Ascending aorta (tissue), 2 donors: ENCODE data around the gene GNG11. TPM values are rescaled to one million over a fixed set of nuclear protein-coding genes. Genes with fewer than 3 reads are reported as not detected.

ENCODE experiments used
- DNase-seq, 2 donors: peaks; one replicate each; pipeline ENCODE4 v3.0.0-alpha.2; 2019; ENCODE audit warnings: low spot score in 2 of 2
- H3K27ac ChIP-seq, 2 donors: fragments of 200-600 bp; sonication (generic); one replicate each; pipeline ENCODE4 v1.5.1; 2016 to 2017; ENCODE audit warnings: mild to moderate bottlenecking in 1 of 2
- H3K27me3 ChIP-seq: fragments of 200-600 bp; sonication (generic); one replicate; pipeline ENCODE4 v1.5.1; 2017
- H3K36me3 ChIP-seq, 2 donors: fragments of 200-600 bp; sonication (generic); one replicate each; pipeline ENCODE4 v1.5.1; 2016
- H3K4me1 ChIP-seq, 2 donors: fragments of 200-600 bp; sonication (generic); one replicate each; pipeline ENCODE4 v1.5.1; 2016 to 2017; ENCODE audit warnings: mild to moderate bottlenecking in 1 of 2
- H3K4me3 ChIP-seq, 2 donors: fragments of 200-600 bp; sonication (generic); one replicate each; pipeline ENCODE4 v1.5.1; 2016 to 2017; ENCODE audit warnings: mild to moderate bottlenecking in 1 of 2
- H3K9me3 ChIP-seq, 2 donors: fragments of 200-600 bp; sonication (generic); one replicate each; pipeline ENCODE4 v1.5.1; 2016
- intact Hi-C: fragments of 100-400 bp; cut with DNase I; formaldehyde crosslinking; loops from one replicate; pipeline ENCODE4 v1.15.1; 2023
- total RNA-seq: library from RNA; depleted of rRNA; stranded (reverse); fragments of >200 nt; gene quantifications from one replicate; pipeline ENCODE4 v1.1.0, GENCODE V29; 2016
- TF ChIP-seq, protein P1 (sequence below), 3 experiments: fragments of 200-600 bp in 2 of 3; fragments of 450-650 bp in 1 of 3; sonication (generic) in 2 of 3; IDR thresholded peaks; one replicate each; pipeline ENCODE4 v1.5.1; 2016 to 2019; ENCODE audit warnings: antibody characterized with exemption in 3 of 3, mild to moderate bottlenecking in 1 of 3, moderate library complexity in 1 of 3

Gene GNG11
- total RNA-seq, 1 donor from 2014 or later, result 28.4 TPM

- no peaks in the 10 kb centered on the region for H3K9me3 ChIP-seq
- no peak overlapping the region for H3K4me3 ChIP-seq
- TF ChIP-seq, protein P1, sequence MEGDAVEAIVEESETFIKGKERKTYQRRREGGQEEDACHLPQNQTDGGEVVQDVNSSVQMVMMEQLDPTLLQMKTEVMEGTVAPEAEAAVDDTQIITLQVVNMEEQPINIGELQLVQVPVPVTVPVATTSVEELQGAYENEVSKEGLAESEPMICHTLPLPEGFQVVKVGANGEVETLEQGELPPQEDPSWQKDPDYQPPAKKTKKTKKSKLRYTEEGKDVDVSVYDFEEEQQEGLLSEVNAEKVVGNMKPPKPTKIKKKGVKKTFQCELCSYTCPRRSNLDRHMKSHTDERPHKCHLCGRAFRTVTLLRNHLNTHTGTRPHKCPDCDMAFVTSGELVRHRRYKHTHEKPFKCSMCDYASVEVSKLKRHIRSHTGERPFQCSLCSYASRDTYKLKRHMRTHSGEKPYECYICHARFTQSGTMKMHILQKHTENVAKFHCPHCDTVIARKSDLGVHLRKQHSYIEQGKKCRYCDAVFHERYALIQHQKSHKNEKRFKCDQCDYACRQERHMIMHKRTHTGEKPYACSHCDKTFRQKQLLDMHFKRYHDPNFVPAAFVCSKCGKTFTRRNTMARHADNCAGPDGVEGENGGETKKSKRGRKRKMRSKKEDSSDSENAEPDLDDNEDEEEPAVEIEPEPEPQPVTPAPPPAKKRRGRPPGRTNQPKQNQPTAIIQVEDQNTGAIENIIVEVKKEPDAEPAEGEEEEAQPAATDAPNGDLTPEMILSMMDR (IDR thresholded peaks at IDR 0.05), result no peak
- no peak for DNase-seq
- H3K36me3 ChIP-seq, result no peaks in the 10 kb centered on the region
- no peaks in the 10 kb centered on the region for H3K4me1 ChIP-seq
- no peak overlapping the region for H3K27ac ChIP-seq
- no peaks in the 10 kb centered on the region for H3K27me3 ChIP-seq
- intact Hi-C loops, result no loop called here
These were observed 16.3 kb downstream of the GNG11 start for GRCh38 chr7:93937818-93938217.

- H3K27me3 ChIP-seq, result no peaks in the 10 kb centered on the region
- no peak for DNase-seq
- no peaks in the 10 kb centered on the region for H3K9me3 ChIP-seq
- TF ChIP-seq, protein P1 (IDR thresholded peaks at IDR 0.05), result no peak
- H3K4me3 ChIP-seq, result no peak overlapping the region
- no peaks in the 10 kb centered on the region for H3K36me3 ChIP-seq
- no peak overlapping the region for H3K27ac ChIP-seq
- intact Hi-C loops, result no loop called here
- H3K4me1 ChIP-seq, result no peaks in the 10 kb centered on the region
These were observed 16.8 kb downstream of the GNG11 start for GRCh38 chr7:93938293-93938692.

DNA sequence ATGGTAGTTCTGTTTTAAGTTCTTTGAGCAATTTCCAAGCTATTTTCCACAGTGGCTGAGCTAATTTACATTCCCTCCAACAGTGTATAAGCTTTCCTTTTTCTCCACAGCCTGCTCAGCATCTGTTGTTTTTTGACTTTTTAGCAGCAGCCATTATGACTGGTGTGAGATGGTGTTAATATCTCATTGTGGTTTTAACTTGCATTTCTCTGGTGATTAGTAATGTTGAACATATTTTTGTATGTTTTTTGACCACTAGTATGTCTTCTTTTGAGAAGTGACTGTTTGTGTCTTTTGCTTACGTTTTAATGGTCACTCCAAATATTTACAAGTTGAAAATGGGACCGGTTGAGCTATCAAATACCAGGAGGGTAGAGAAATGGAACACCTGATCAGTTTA is 20.4 kb downstream of the GNG11 start:
- DNase-seq, result no peak
- intact Hi-C loops, result no loop called here

GRCh38 chr7:93943816-93944540 is 22.4 kb downstream of the GNG11 start:
- no peaks in the 10 kb centered on the region for H3K36me3 ChIP-seq
- no peak for DNase-seq
- no peaks in the 10 kb centered on the region for H3K4me1 ChIP-seq
- TF ChIP-seq, protein P1 (IDR thresholded peaks at IDR 0.05), result no peak
- no peak overlapping the region for H3K4me3 ChIP-seq
- no peaks in the 10 kb centered on the region for H3K27me3 ChIP-seq
- H3K9me3 ChIP-seq, result no peaks in the 10 kb centered on the region
- intact Hi-C loops, result no loop called here
- H3K27ac ChIP-seq, result no peak overlapping the region

More for the DNA sequence above, 20.4 kb downstream of the GNG11 start:
- Histone ChIP-seq H3K27ac (no peak overlapping the region), H3K36me3 (no peaks in the 10 kb centered on the region), H3K4me1 (no peaks in the 10 kb centered on the region), H3K27me3 (no peaks in the 10 kb centered on the region), H3K9me3 (no peaks in the 10 kb centered on the region), H3K4me3 (no peak overlapping the region)
- TF ChIP-seq, protein P1 (IDR thresholded peaks at IDR 0.05), result no peak

GRCh38 chr7:93944673-93945072 is 23.1 kb downstream of the GNG11 start:
- no peak for DNase-seq
- no peaks in the 10 kb centered on the region for H3K36me3 ChIP-seq
- intact Hi-C loops, result no loop called here
- no peaks in the 10 kb centered on the region for H3K27me3 ChIP-seq
- H3K9me3 ChIP-seq, result no peaks in the 10 kb centered on the region
- no peak overlapping the region for H3K4me3 ChIP-seq
- TF ChIP-seq, protein P1 (IDR thresholded peaks at IDR 0.05), result no peak
- no peaks in the 10 kb centered on the region for H3K4me1 ChIP-seq
- H3K27ac ChIP-seq, result no peak overlapping the region
